Measurements from ENCODE around the gene CERS6.

DNA sequence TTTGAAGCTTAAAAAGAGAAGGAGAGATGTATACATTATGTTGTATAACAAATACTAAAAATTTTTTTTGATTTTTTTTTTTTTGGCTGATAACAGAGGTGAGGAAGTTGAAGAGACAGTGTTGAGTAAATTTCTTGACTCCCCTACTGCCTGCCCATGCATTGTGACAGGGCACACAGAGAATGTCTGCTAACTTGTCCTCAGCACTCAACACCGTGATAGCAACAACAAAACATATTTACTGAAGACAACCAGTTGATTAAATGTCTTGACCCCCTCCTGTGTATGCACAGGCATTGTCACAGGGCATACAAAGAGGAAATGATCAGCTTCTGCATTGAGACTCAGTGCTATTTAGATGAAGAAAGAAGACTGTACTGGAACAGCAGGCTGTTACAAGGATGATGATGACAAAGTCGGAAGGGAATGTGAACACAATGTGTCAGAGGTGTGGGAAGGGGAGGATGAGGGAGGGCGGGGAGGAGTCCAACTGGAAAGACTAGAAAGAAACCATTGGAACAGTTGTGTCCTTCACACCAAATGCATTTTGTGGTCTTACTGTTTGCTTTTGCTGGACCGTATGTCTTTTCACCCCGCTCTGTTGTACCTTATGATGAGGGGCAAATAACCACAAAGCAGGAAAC, 89.5 kb downstream of the CERS6 start:
- TF ChIP-seq ZNF24 (tag by site-specific recombination; IDR thresholded peaks at IDR 0.05) (no peak), ZFP69B (tag by site-specific recombination; IDR thresholded peaks at IDR 0.05) (no peak), YY1 (tag by site-specific recombination; IDR thresholded peaks at IDR 0.05) (no peak), ZNF768 (tag by site-specific recombination; IDR thresholded peaks at IDR 0.05) (no peak)
- TF ChIP-seq, protein P1, sequence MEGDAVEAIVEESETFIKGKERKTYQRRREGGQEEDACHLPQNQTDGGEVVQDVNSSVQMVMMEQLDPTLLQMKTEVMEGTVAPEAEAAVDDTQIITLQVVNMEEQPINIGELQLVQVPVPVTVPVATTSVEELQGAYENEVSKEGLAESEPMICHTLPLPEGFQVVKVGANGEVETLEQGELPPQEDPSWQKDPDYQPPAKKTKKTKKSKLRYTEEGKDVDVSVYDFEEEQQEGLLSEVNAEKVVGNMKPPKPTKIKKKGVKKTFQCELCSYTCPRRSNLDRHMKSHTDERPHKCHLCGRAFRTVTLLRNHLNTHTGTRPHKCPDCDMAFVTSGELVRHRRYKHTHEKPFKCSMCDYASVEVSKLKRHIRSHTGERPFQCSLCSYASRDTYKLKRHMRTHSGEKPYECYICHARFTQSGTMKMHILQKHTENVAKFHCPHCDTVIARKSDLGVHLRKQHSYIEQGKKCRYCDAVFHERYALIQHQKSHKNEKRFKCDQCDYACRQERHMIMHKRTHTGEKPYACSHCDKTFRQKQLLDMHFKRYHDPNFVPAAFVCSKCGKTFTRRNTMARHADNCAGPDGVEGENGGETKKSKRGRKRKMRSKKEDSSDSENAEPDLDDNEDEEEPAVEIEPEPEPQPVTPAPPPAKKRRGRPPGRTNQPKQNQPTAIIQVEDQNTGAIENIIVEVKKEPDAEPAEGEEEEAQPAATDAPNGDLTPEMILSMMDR (tag by site-specific recombination; IDR thresholded peaks at IDR 0.05) = no peak
- TF ChIP-seq, protein P2, sequence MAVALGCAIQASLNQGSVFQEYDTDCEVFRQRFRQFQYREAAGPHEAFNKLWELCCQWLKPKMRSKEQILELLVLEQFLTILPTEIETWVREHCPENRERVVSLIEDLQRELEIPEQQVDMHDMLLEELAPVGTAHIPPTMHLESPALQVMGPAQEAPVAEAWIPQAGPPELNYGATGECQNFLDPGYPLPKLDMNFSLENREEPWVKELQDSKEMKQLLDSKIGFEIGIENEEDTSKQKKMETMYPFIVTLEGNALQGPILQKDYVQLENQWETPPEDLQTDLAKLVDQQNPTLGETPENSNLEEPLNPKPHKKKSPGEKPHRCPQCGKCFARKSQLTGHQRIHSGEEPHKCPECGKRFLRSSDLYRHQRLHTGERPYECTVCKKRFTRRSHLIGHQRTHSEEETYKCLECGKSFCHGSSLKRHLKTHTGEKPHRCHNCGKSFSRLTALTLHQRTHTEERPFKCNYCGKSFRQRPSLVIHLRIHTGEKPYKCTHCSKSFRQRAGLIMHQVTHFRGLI (tag by site-specific recombination; IDR thresholded peaks at IDR 0.05) = no peak
